ENCODE results near the gene MYO15B. TPM values are rescaled to one million over a fixed set of nuclear protein-coding genes. Genes with fewer than 3 reads are reported as not detected.

MYO15B gene
- total RNA-seq, 2 experiments from 2014 or later = 8.9 to 19.2 TPM

DNA sequence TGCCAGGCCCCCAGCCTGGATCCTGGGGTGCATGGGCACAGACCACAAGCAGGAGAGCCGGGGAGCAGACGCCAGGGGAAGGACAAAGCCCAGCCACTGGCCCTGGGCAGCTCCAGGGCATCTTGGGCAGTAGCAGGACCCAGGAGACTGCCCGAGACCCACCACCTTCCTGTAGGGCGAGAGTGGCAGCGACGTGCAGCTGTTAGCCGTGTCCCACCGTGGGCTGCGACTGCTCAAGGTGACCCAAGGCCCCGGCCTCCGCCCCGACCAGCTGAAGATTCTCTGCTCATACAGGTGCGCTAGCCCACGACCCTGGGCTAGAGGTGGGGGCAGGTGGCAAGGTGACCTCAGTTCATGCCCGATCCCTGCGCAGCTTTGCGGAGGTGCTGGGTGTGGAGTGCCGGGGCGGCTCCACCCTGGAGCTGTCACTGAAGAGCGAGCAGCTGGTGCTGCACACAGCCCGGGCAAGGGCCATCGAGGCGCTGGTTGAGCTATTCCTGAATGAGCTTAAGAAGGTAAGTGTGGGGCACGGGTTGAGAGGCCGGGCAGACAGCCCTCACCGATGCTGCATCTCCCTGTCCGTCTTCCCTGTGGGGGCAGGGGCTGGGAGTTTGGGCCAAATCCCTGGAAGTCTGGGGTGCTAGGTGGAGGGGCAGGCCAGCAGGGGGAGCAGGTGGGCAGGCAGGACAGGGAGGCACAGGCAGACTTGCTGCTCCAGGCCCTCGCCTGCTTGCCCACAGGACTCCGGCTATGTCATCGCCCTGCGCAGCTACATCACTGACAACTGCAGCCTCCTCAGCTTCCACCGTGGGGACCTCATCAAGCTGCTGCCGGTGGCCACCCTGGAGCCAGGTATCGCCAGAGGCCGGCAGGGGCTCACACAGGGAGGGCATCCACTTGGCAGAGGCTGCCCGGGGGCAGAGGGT is 32.2 kb downstream of the MYO15B start:
- H3K79me2 ChIP-seq (ENCODE audit: insufficient read depth, low read depth, low read length) = no peaks in the 10 kb centered on the region
- H2AFZ ChIP-seq (ENCODE audit: low read length) = no peak overlapping the region
- CTCF ChIA-PET (ENCODE audit: unreplicated experiment) = interaction anchor here (1.0 to 1.4 kb wide), 3 partner anchors 13 to 129 kb away, joined by 3 to 6 read pairs (median 3); partner anchors contain the start of gene SMIM5
- POLR2A ChIA-PET = no interaction called here
- no peaks in the 10 kb centered on the region for H3K36me3 ChIP-seq (ENCODE audit: insufficient read depth, low read length)
- peak; percentile 33 for DNase-seq (ENCODE audit: low spot score)
- TF ChIP-seq, protein P1, sequence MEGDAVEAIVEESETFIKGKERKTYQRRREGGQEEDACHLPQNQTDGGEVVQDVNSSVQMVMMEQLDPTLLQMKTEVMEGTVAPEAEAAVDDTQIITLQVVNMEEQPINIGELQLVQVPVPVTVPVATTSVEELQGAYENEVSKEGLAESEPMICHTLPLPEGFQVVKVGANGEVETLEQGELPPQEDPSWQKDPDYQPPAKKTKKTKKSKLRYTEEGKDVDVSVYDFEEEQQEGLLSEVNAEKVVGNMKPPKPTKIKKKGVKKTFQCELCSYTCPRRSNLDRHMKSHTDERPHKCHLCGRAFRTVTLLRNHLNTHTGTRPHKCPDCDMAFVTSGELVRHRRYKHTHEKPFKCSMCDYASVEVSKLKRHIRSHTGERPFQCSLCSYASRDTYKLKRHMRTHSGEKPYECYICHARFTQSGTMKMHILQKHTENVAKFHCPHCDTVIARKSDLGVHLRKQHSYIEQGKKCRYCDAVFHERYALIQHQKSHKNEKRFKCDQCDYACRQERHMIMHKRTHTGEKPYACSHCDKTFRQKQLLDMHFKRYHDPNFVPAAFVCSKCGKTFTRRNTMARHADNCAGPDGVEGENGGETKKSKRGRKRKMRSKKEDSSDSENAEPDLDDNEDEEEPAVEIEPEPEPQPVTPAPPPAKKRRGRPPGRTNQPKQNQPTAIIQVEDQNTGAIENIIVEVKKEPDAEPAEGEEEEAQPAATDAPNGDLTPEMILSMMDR (conservative IDR thresholded peaks at IDR 0.05; ENCODE audit: low read length) = peak; percentile 77
- TF ChIP-seq EZH2phosphoT487 (IDR thresholded peaks at IDR 0.05; ENCODE audit: borderline replicate concordance, low read depth, low read length) = no peak
- no peaks in the 10 kb centered on the region for H4K20me1 ChIP-seq (ENCODE audit: insufficient read depth, low read length)
- no peak overlapping the region for H3K4me2 ChIP-seq (ENCODE audit: low read length)
- BruUV-seq (replicated peaks) = no TSS peak
- no peaks in the 10 kb centered on the region for H3K9me2 ChIP-seq (ENCODE audit: insufficient read depth, low read length)
- no peaks in the 10 kb centered on the region for H3K4me1 ChIP-seq (ENCODE audit: insufficient read depth, low read length, poor library complexity, severe bottlenecking)
- H3K4me3 ChIP-seq (ENCODE audit: low read depth, low read length, poor library complexity, severe bottlenecking) = no peak overlapping the region
- no peaks in the 10 kb centered on the region for H3K9me3 ChIP-seq (ENCODE audit: low read length)
- intact Hi-C loops (cut with micrococcal nuclease; ENCODE audit: unreplicated experiment) = loop anchor here (1.0 kb wide), 1 partner anchor 131 kb away; no protein-coding TSS in a partner anchor
- no peak overlapping the region for H3K27ac ChIP-seq (ENCODE audit: low read depth, low read length, poor library complexity, severe bottlenecking)

GRCh38 chr17:75621489-75621888 is 33.9 kb downstream of the MYO15B start:
- no peaks in the 10 kb centered on the region for H3K36me3 ChIP-seq (ENCODE audit: insufficient read depth, low read length)
- H3K27ac ChIP-seq (ENCODE audit: low read depth, low read length, poor library complexity, severe bottlenecking) = no peak overlapping the region
- no peaks in the 10 kb centered on the region for H3K79me2 ChIP-seq (ENCODE audit: insufficient read depth, low read depth, low read length)
- intact Hi-C loops (cut with micrococcal nuclease; ENCODE audit: unreplicated experiment) = no loop called here
- DNase-seq (ENCODE audit: low spot score) = no peak
- no peaks in the 10 kb centered on the region for H3K9me3 ChIP-seq (ENCODE audit: low read length)
- peaks cover 6% of the 10 kb centered on the region for H3K4me1 ChIP-seq (ENCODE audit: insufficient read depth, low read length, poor library complexity, severe bottlenecking)
- no peaks in the 10 kb centered on the region for H3K9me2 ChIP-seq (ENCODE audit: insufficient read depth, low read length)
- no TSS peak for BruUV-seq (replicated peaks)
- H3K4me2 ChIP-seq (ENCODE audit: low read length) = no peak overlapping the region
- POLR2A ChIA-PET = interaction anchor here (0.5 kb wide), 1 partner anchor 334 kb away, joined by 3 read pairs; no protein-coding TSS in a partner anchor
- TF ChIP-seq, protein P1 (conservative IDR thresholded peaks at IDR 0.05; ENCODE audit: low read length) = no peak
- no peak for TF ChIP-seq EZH2phosphoT487 (IDR thresholded peaks at IDR 0.05; ENCODE audit: borderline replicate concordance, low read depth, low read length)
- H2AFZ ChIP-seq (ENCODE audit: low read length) = no peak overlapping the region
- H4K20me1 ChIP-seq (ENCODE audit: insufficient read depth, low read length) = no peaks in the 10 kb centered on the region
- no peak overlapping the region for H3K4me3 ChIP-seq (ENCODE audit: low read depth, low read length, poor library complexity, severe bottlenecking)
- CTCF ChIA-PET (ENCODE audit: unreplicated experiment) = interaction anchor here (1.0 kb wide), 1 partner anchor 68 kb away, joined by 3 read pairs; no protein-coding TSS in a partner anchor

DNA sequence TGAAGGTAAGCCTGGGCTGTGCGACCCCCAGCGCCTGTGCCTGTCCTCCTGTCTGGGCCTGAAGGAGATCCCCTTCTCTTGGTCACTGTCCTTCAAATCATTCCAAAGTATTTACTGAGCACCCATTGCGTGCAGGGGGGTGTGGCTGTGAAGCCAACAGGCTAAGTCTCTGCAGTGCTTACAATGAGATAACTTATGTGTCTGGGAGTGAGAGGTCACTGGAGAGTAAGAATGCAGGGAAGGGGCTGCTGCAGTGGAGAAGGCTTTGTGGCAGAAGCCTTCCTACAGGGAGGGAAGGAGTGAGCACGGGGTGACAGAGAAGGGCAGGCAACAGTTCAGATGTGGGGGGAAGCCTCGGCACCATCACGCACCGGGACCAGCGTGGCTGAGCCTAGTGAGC is 34.5 kb downstream of the MYO15B start:
- no peaks in the 10 kb centered on the region for H3K79me2 ChIP-seq (ENCODE audit: insufficient read depth, low read depth, low read length)
- no peaks in the 10 kb centered on the region for H3K9me2 ChIP-seq (ENCODE audit: insufficient read depth, low read length)
- peaks cover 12% of the 10 kb centered on the region for H3K4me1 ChIP-seq (ENCODE audit: insufficient read depth, low read length, poor library complexity, severe bottlenecking)
- DNase-seq (ENCODE audit: low spot score) = no peak
- no peak overlapping the region for H3K4me2 ChIP-seq (ENCODE audit: low read length)
- H3K9me3 ChIP-seq (ENCODE audit: low read length) = no peaks in the 10 kb centered on the region
- H2AFZ ChIP-seq (ENCODE audit: low read length) = no peak overlapping the region
- ChIA-PET CTCF (ENCODE audit: unreplicated experiment) (interaction anchor here (1.0 kb wide), 1 partner anchor 68 kb away, joined by 3 read pairs; no protein-coding TSS in a partner anchor), POLR2A (no interaction called here)
- TF ChIP-seq EZH2phosphoT487 (IDR thresholded peaks at IDR 0.05; ENCODE audit: borderline replicate concordance, low read depth, low read length) = no peak
- TF ChIP-seq, protein P1 (conservative IDR thresholded peaks at IDR 0.05; ENCODE audit: low read length) = no peak
- H3K27ac ChIP-seq (ENCODE audit: low read depth, low read length, poor library complexity, severe bottlenecking) = no peak overlapping the region
- no peaks in the 10 kb centered on the region for H4K20me1 ChIP-seq (ENCODE audit: insufficient read depth, low read length)
- no peaks in the 10 kb centered on the region for H3K36me3 ChIP-seq (ENCODE audit: insufficient read depth, low read length)
- BruUV-seq (replicated peaks) = no TSS peak
- intact Hi-C loops (cut with micrococcal nuclease; ENCODE audit: unreplicated experiment) = no loop called here
- no peak overlapping the region for H3K4me3 ChIP-seq (ENCODE audit: low read depth, low read length, poor library complexity, severe bottlenecking)

All from OCI-LY7 (cell line).